Endothelial cell of umbilical vein (primary cell): Measurements from ENCODE around the gene ZBTB21. TPM values are rescaled to one million over a fixed set of nuclear protein-coding genes. Genes with fewer than 3 reads are reported as not detected.

ENCODE experiments used
- BruUV-seq: library from RNA; stranded (reverse); fragments of 400-500 nt; replicated peaks from 2 replicates; lab custom pipeline; 2021; lab: Mats Ljungman, UMichigan
- CTCF ChIA-PET: fragments of 300-600, 350-600 bp; sonication (Branson Sonifier 250); formaldehyde crosslinking; loops from one replicate; lab custom pipeline; 2021; ENCODE audit warnings: antibody characterized with exemption, inconsistent platforms; lab: Charles Lee
- POLR2A ChIA-PET: fragments of 300-600, 350-600 bp; sonication (Branson Sonifier 250); formaldehyde crosslinking; loops from one replicate; lab custom pipeline; 2021; ENCODE audit warnings: antibody characterized with exemption, inconsistent platforms; lab: Charles Lee
- DNase-seq: peaks from one replicate; pipeline ENCODE4 v3.0.0-alpha.2; 2011; ENCODE audit warnings: low read depth, low spot score
- FAIRE-seq: peaks from 2 replicates; lab custom pipeline; 2011; peaks lifted over from hg19 to GRCh38; lab: Jason Lieb, UNC
- H2AFZ ChIP-seq: 2 replicates; pipeline ENCODE4 v1.6.0; 2012; ENCODE audit warnings: low read depth, low read length, control low read depth, inconsistent platforms
- H3K27ac ChIP-seq: 2 replicates; pipeline ENCODE4 v1.5.1; 2011; ENCODE audit warnings: low read depth, mild to moderate bottlenecking, control low read depth, low read length, moderate library complexity; ENCODE audit not compliant: insufficient read depth
- H3K27me3 ChIP-seq, 2 experiments: 2 replicates each; pipeline versions ENCODE4 v1.6.0 to v1.6.1; 2011; ENCODE audit warnings: low read length in 2 of 2, mixed read lengths in 1 of 2; ENCODE audit not compliant: control insufficient read depth in 2 of 2, insufficient read depth in 2 of 2
- H3K36me3 ChIP-seq, 2 experiments: 2 replicates in 1 of 2; 3 replicates in 1 of 2; pipeline ENCODE4 v1.5.1; 2011; ENCODE audit warnings: low read length in 2 of 2, mild to moderate bottlenecking in 1 of 2, moderate library complexity in 1 of 2; ENCODE audit not compliant: control insufficient read depth in 2 of 2, insufficient read depth in 2 of 2; ENCODE audit errors: extremely low read depth in 1 of 2
- H3K4me1 ChIP-seq: 3 replicates; pipeline ENCODE4 v1.5.1; 2011; ENCODE audit warnings: mild to moderate bottlenecking, low read length; ENCODE audit not compliant: control insufficient read depth, insufficient read depth; ENCODE audit errors: extremely low read depth
- H3K4me2 ChIP-seq: 2 replicates; pipeline ENCODE4 v1.6.1; 2011; ENCODE audit warnings: low read length, control low read depth, mixed read lengths; ENCODE audit not compliant: insufficient read depth
- H3K4me3 ChIP-seq, 3 experiments: fragments of 200-600 bp in 1 of 3; sonication (generic), shearing (Covaris generic) in 1 of 3; replicated peaks in 1 of 3; 2 replicates each; pipeline ENCODE4 v1.5.1; 2011 to 2016; ENCODE audit warnings: control low read depth in 3 of 3, low read length in 3 of 3, mild to moderate bottlenecking in 2 of 3, inconsistent platforms in 1 of 3, low read depth in 1 of 3, moderate library complexity in 1 of 3; ENCODE audit not compliant: insufficient read depth in 1 of 3
- H3K79me2 ChIP-seq: 2 replicates; pipeline ENCODE4 v1.6.0; 2012; ENCODE audit warnings: low read length, inconsistent platforms; ENCODE audit not compliant: control insufficient read depth, insufficient read depth
- H3K9ac ChIP-seq: replicated peaks from 2 replicates; pipeline ENCODE3; 2011; ENCODE audit warnings: low read length, control low read depth; ENCODE audit not compliant: insufficient read depth; ENCODE audit errors: extremely low read depth
- H3K9me1 ChIP-seq: replicated peaks from 3 replicates; pipeline ENCODE4 v1.6.0; 2011; ENCODE audit warnings: mild to moderate bottlenecking, low read length; ENCODE audit not compliant: control insufficient read depth, insufficient read depth; ENCODE audit errors: extremely low read depth
- H3K9me3 ChIP-seq: replicated peaks from 2 replicates; pipeline ENCODE4 v1.5.1; 2012; ENCODE audit warnings: low read length, inconsistent platforms; ENCODE audit not compliant: control insufficient read depth, insufficient read depth
- H4K20me1 ChIP-seq: replicated peaks from 2 replicates; pipeline ENCODE3; 2011; ENCODE audit warnings: mild to moderate bottlenecking, low read length; ENCODE audit not compliant: control insufficient read depth, insufficient read depth; ENCODE audit errors: extremely low read depth
- EZH2 ChIP-seq: IDR thresholded peaks from 2 replicates; pipeline ENCODE4 v1.6.1; 2012; ENCODE audit warnings: borderline replicate concordance, low read depth, mild to moderate bottlenecking, moderate library complexity, low read length, inconsistent platforms; ENCODE audit not compliant: severe bottlenecking
- FOS ChIP-seq: IDR thresholded peaks from 2 replicates; pipeline ENCODE4 v1.6.1; 2011; ENCODE audit warnings: mild to moderate bottlenecking, low read length, moderate library complexity, borderline replicate concordance; ENCODE audit not compliant: insufficient read depth
- GATA2 ChIP-seq: IDR thresholded peaks from 2 replicates; pipeline ENCODE4 v1.7.0; 2011; ENCODE audit warnings: low read depth, mild to moderate bottlenecking, moderate library complexity, mixed read lengths, low read length; ENCODE audit not compliant: insufficient read length, insufficient read depth
- JUN ChIP-seq: IDR thresholded peaks from 2 replicates; pipeline ENCODE4 v1.6.1; 2011; ENCODE audit warnings: borderline replicate concordance, low read depth; ENCODE audit not compliant: insufficient read length, insufficient read depth
- MYC ChIP-seq: IDR thresholded peaks from one replicate; pipeline ENCODE4 v1.6.1; 2011; ENCODE audit warnings: mild to moderate bottlenecking, low read depth, low read length
- POLR2A ChIP-seq: IDR thresholded peaks from 2 replicates; pipeline ENCODE4 v1.6.1; 2012; ENCODE audit warnings: low read depth, mild to moderate bottlenecking, control low read depth, low read length
- POLR2AphosphoS5 ChIP-seq: IDR thresholded peaks from 2 replicates; pipeline ENCODE4 v1.6.1; 2012; ENCODE audit warnings: low read depth, mild to moderate bottlenecking, control low read depth, low read length, moderate library complexity; ENCODE audit not compliant: insufficient read depth
- dilution Hi-C: fragments of 300-500 bp; cut with MboI; formaldehyde crosslinking; loops from one replicate; pipeline ENCODE4 v1.15.0; 2019; ENCODE audit warnings: low sequenced_read_pairs; ENCODE audit not compliant: extremely low pct_ligation_motif_present
- intact Hi-C: fragments of 100-400 bp; cut with micrococcal nuclease; formaldehyde crosslinking; loops from one replicate; pipeline ENCODE4 v1.10.0; 2022
- polyA plus RNA-seq, 4 experiments: library from polyadenylated mRNA; depleted of rRNA in 3 of 4; stranded (reverse) in 3 of 4; unstranded in 1 of 4; fragments of >200 nt; gene quantifications; 2 replicates each; pipeline versions ENCODE4 v1.2.1 to v1.2.3, GENCODE V29; 2011 to 2012; ENCODE audit warnings: missing spikeins in 1 of 4
- total RNA-seq: library from RNA; stranded (reverse); gene quantifications from 2 replicates; pipeline ENCODE4 v1.2.3, GENCODE V29; 2021
- TF ChIP-seq, protein P1 (sequence below): IDR thresholded peaks from 2 replicates; pipeline ENCODE4 v1.6.1; 2011; ENCODE audit not compliant: insufficient read depth, insufficient read length
- TF ChIP-seq, protein P2 (sequence below), 2 donors: IDR thresholded peaks; 1 replicate in 1 of 2; 2 replicates in 1 of 2; pipeline ENCODE4 v1.5.1; 2011; ENCODE audit warnings: low read length in 2 of 2, mild to moderate bottlenecking in 2 of 2, moderate library complexity in 2 of 2, control low read depth in 1 of 2, inconsistent platforms in 1 of 2, low read depth in 1 of 2; ENCODE audit not compliant: insufficient read depth in 1 of 2; ENCODE audit errors: extremely low read depth in 1 of 2

The ZBTB21 gene
- total and polyA plus RNA-seq, 2 donors (not counting 3 experiments of a cell fraction or from before 2014, with no cell fraction given) = 2.8 to 12.4 TPM

DNA sequence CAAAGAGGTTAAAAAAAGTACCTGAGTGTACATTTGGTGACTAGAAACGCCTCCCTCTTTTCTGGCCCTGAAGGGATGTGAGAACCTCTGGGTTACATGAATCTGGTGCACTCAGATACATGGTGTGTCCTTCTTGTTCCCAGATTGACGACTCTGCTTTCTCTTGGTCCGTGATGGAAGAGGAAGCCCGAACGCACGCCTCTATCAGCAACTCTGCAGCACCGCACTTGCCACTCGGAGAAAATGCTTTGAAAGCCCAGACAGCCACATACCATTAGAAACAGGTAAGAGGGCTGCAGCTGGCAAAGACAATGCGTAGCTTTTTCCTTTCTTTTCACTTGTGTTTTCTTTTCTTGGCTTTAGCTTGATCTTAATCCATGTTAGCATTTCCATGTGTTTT is 21.1 kb upstream of the ZBTB21 start:
- no peak for TF ChIP-seq FOS
- no peak for TF ChIP-seq JUN
- no peak for TF ChIP-seq GATA2
- no peak for TF ChIP-seq MYC
- no peak for TF ChIP-seq EZH2
- no peak for TF ChIP-seq POLR2A
- Histone ChIP-seq H3K4me3 (no peak overlapping the region), H3K4me1 (no peaks in the 10 kb centered on the region), H2AFZ (no peak overlapping the region), H3K27me3 (peaks cover 0 to 7% of the 10 kb centered on the region in 2 experiments), H3K79me2 (no peaks in the 10 kb centered on the region), H3K36me3 (no peaks in the 10 kb centered on the region), H4K20me1 (no peaks in the 10 kb centered on the region), H3K9ac (no peak overlapping the region), H3K9me3 (no peaks in the 10 kb centered on the region), H3K4me2 (no peak overlapping the region), H3K27ac (no peak overlapping the region), H3K9me1 (no peaks in the 10 kb centered on the region)
- ChIA-PET POLR2A (no interaction called here), CTCF (no interaction called here)
- intact Hi-C loops (no loop called here), dilution Hi-C loops (no loop called here)
- FAIRE-seq (no peak), DNase-seq (no peak)
- no TSS peak for BruUV-seq

DNA sequence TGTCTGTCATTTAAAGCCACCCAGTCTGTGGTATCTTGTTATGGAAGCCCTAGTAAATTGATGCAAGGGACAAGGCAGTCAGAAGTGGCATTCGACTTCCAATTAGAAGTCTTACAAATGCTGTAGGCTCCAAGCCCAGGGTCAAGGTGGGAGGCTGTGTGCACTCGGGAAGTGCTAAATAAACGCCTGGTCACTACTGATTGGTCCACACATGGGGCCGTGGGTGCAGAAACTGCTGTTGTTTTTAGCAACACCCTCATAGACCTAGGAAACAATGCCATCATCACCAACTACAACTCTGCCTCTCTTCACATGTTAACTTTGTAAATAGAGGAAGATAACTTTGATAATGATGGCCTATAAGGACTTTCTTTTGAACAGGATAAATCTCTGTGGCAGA is 20.2 kb upstream of the ZBTB21 start:
- peaks cover 0 to 7% of the 10 kb centered on the region in 2 experiments for H3K27me3 ChIP-seq
- DNase-seq (no peak), FAIRE-seq (no peak)
- intact Hi-C loops = no loop called here
- no peaks in the 10 kb centered on the region for H3K36me3 ChIP-seq
- no peaks in the 10 kb centered on the region for H3K4me1 ChIP-seq
- H3K9me3 ChIP-seq = no peaks in the 10 kb centered on the region
- BruUV-seq = no TSS peak
- no peaks in the 10 kb centered on the region for H3K9me1 ChIP-seq
- H3K4me3 ChIP-seq = no peak overlapping the region
- ChIA-PET CTCF (interaction anchor here (1.2 to 2.1 kb wide), 2 partner anchors 67 to 77 kb away, joined by 3 to 7 read pairs; no protein-coding TSS in a partner anchor), POLR2A (no interaction called here)
- H3K9ac ChIP-seq = no peak overlapping the region
- TF ChIP-seq GATA2 (no peak), POLR2AphosphoS5 (no peak), MYC (no peak), EZH2 (no peak), POLR2A (no peak), JUN (no peak), FOS (no peak)
- TF ChIP-seq, protein P1, sequence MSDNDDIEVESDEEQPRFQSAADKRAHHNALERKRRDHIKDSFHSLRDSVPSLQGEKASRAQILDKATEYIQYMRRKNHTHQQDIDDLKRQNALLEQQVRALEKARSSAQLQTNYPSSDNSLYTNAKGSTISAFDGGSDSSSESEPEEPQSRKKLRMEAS = no peak
- TF ChIP-seq, protein P2, sequence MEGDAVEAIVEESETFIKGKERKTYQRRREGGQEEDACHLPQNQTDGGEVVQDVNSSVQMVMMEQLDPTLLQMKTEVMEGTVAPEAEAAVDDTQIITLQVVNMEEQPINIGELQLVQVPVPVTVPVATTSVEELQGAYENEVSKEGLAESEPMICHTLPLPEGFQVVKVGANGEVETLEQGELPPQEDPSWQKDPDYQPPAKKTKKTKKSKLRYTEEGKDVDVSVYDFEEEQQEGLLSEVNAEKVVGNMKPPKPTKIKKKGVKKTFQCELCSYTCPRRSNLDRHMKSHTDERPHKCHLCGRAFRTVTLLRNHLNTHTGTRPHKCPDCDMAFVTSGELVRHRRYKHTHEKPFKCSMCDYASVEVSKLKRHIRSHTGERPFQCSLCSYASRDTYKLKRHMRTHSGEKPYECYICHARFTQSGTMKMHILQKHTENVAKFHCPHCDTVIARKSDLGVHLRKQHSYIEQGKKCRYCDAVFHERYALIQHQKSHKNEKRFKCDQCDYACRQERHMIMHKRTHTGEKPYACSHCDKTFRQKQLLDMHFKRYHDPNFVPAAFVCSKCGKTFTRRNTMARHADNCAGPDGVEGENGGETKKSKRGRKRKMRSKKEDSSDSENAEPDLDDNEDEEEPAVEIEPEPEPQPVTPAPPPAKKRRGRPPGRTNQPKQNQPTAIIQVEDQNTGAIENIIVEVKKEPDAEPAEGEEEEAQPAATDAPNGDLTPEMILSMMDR (IDR thresholded peaks at IDR 0.05; ENCODE audit: extremely low read depth in 1 of 2, insufficient read depth in 1 of 2, low read depth in 1 of 2, low read length in 2 of 2) = no peak
- no peaks in the 10 kb centered on the region for H3K79me2 ChIP-seq
- no peak overlapping the region for H3K27ac ChIP-seq
- no peak overlapping the region for H3K4me2 ChIP-seq
- no peak overlapping the region for H2AFZ ChIP-seq
- H4K20me1 ChIP-seq = no peaks in the 10 kb centered on the region
- dilution Hi-C loops = no loop called here
